MM.1S (cell line): Measurements from ENCODE around the gene BRINP3.

Source experiments
- EZH2 ChIP-seq: fragments of 300-600 bp; sonication (generic); optimal IDR thresholded peaks from 2 replicates; pipeline ENCODE3; 2017; ENCODE audit warnings: low read depth, mild to moderate bottlenecking, antibody characterized with exemption, low read length, mixed read lengths
- EZH2phosphoT487 ChIP-seq: fragments of 300-600 bp; sonication (generic); IDR thresholded peaks from 2 replicates; pipeline ENCODE4 v1.6.1; 2018; ENCODE audit warnings: antibody characterized with exemption, low read length

GRCh38 chr1:190066011-190066410, 411.7 kb downstream of the BRINP3 start:
- TF ChIP-seq EZH2phosphoT487 (no peak), EZH2 (no peak)
